Prostate gland (tissue), 2 donors: ENCODE measurements around the gene FOXRED2.
"Not testable (repeated sequence)": the region's sequence is repeated elsewhere in the genome, so short reads cannot be mapped to it uniquely, and the experiment has no call there.

ENCODE experiments used
- CTCF ChIP-seq, 4 experiments: fragments of 200-600 bp in 2 of 4; fragments of 450-650 bp in 2 of 4; sonication (generic) in 2 of 4; IDR thresholded peaks; 1 replicate in 3 of 4; 2 replicates in 1 of 4; pipeline ENCODE4 v1.5.1; 2016 to 2019; ENCODE audit warnings: antibody characterized with exemption in 4 of 4, mild to moderate bottlenecking in 2 of 4, moderate library complexity in 2 of 4
- POLR2A ChIP-seq: fragments of 450-650 bp; IDR thresholded peaks from one replicate; pipeline ENCODE4 v1.6.1; 2016; ENCODE audit warnings: antibody characterized with exemption, mild to moderate bottlenecking
- POLR2AphosphoS5 ChIP-seq: sonication (generic); formaldehyde crosslinking; IDR thresholded peaks from one replicate; pipeline ENCODE4 v1.6.1; 2017; ENCODE audit warnings: antibody characterized with exemption

- TF ChIP-seq CTCF (IDR thresholded peaks at IDR 0.05); POLR2A; POLR2AphosphoS5: not testable (repeated sequence)
Observed at GRCh38 chr22:36450923-36451322, 55.9 kb downstream of the FOXRED2 start.
